GM12878 (cell line): ENCODE data around the gene SBNO2. TPM values are rescaled to one million over a fixed set of nuclear protein-coding genes. Genes with fewer than 3 reads are reported as not detected.

Source experiments
- BCL3 ChIP-seq: IDR thresholded peaks from 2 replicates; pipeline ENCODE4 v1.6.1; 2011; ENCODE audit warnings: borderline replicate concordance, low read depth, mild to moderate bottlenecking, moderate library complexity, low read length; ENCODE audit not compliant: insufficient read depth, poor library complexity, severe bottlenecking
- CREB1 ChIP-seq: IDR thresholded peaks from 2 replicates; pipeline ENCODE4 v1.6.1; 2012; ENCODE audit warnings: low read depth, mild to moderate bottlenecking, inconsistent platforms
- E4F1 ChIP-seq: fragments of 450-650 bp; IDR thresholded peaks from 2 replicates; pipeline ENCODE4 v1.6.1; 2018; ENCODE audit warnings: borderline replicate concordance, mild to moderate bottlenecking; ENCODE audit not compliant: partially characterized antibody
- EED ChIP-seq: sonication (generic); IDR thresholded peaks from 2 replicates; pipeline ENCODE4 v1.6.1; 2016; ENCODE audit warnings: antibody characterized with exemption, low read depth
- EP300 ChIP-seq, 2 experiments: fragments of 150-350 bp in 1 of 2; IDR thresholded peaks; 2 replicates each; pipeline ENCODE4 v1.6.1; 2011 to 2012; ENCODE audit warnings: low read depth in 2 of 2, low read length in 2 of 2, borderline replicate concordance in 1 of 2, improper control_type of control experiment in 1 of 2, inconsistent platforms in 1 of 2; ENCODE audit not compliant: control insufficient read depth in 1 of 2
- ETV6 ChIP-seq, 2 experiments: fragments of 450-650 bp in 1 of 2; IDR thresholded peaks in 1 of 2; conservative IDR thresholded peaks in 1 of 2; 2 replicates each; pipeline ENCODE4 v1.6.1; 2014; ENCODE audit warnings: antibody characterized with exemption in 1 of 2, borderline replicate concordance in 1 of 2, low read depth in 1 of 2, mild to moderate bottlenecking in 1 of 2, moderate library complexity in 1 of 2
- FOXK2 ChIP-seq: fragments of 450-650 bp; IDR thresholded peaks from 2 replicates; pipeline ENCODE4 v1.6.1; 2017; ENCODE audit warnings: mild to moderate bottlenecking, moderate library complexity
- IKZF2 ChIP-seq, 2 experiments: fragments of 450-650 bp; IDR thresholded peaks; 2 replicates each; pipeline ENCODE4 v1.6.1; 2017; ENCODE audit warnings: mild to moderate bottlenecking in 2 of 2, moderate library complexity in 2 of 2
- IRF4 ChIP-seq: IDR thresholded peaks from 2 replicates; pipeline ENCODE4 v1.6.1; 2011; ENCODE audit warnings: low read depth, low read length
- KAT2A ChIP-seq: conservative IDR thresholded peaks from 2 replicates; pipeline ENCODE4 v1.6.1; 2011; ENCODE audit warnings: low read depth, low read length; ENCODE audit not compliant: control insufficient read depth
- KLF5 ChIP-seq: fragments of 450-650 bp; IDR thresholded peaks from 2 replicates; pipeline ENCODE4 v1.6.1; 2014; ENCODE audit warnings: mild to moderate bottlenecking; ENCODE audit not compliant: partially characterized antibody
- MEF2A ChIP-seq: IDR thresholded peaks from 2 replicates; pipeline ENCODE4 v1.6.1; 2011; ENCODE audit warnings: low read depth, mild to moderate bottlenecking, low read length, moderate library complexity; ENCODE audit not compliant: insufficient read depth
- MLLT1 ChIP-seq: fragments of 450-650 bp; IDR thresholded peaks from 2 replicates; pipeline ENCODE4 v1.6.1; 2016; ENCODE audit warnings: mild to moderate bottlenecking
- MTA3 ChIP-seq: IDR thresholded peaks from 2 replicates; pipeline ENCODE4 v1.6.1; 2012; ENCODE audit warnings: low read length, inconsistent platforms, borderline replicate concordance
- NFXL1 ChIP-seq: fragments of 450-650 bp; IDR thresholded peaks from 2 replicates; pipeline ENCODE4 v1.6.1; 2017; ENCODE audit warnings: antibody characterized with exemption, mild to moderate bottlenecking, borderline replicate concordance
- RCOR1 ChIP-seq: conservative IDR thresholded peaks from 2 replicates; pipeline ENCODE4 v1.6.1; 2012; ENCODE audit warnings: low read depth, low read length, improper control_type of control experiment
- SKIL ChIP-seq: fragments of 450-650 bp; IDR thresholded peaks from 2 replicates; pipeline ENCODE4 v1.6.1; 2017; ENCODE audit warnings: mild to moderate bottlenecking, low read depth, inconsistent platforms; ENCODE audit not compliant: poor library complexity, severe bottlenecking
- SMARCA5 ChIP-seq: fragments of 450-650 bp; IDR thresholded peaks from 2 replicates; pipeline ENCODE4 v1.6.1; 2017; ENCODE audit warnings: mild to moderate bottlenecking
- SPI1 ChIP-seq: IDR thresholded peaks from 2 replicates; pipeline ENCODE4 v1.6.1; 2011; ENCODE audit warnings: low read depth, mild to moderate bottlenecking, low read length, moderate library complexity, borderline replicate concordance; ENCODE audit not compliant: insufficient read depth
- TBL1XR1 ChIP-seq: IDR thresholded peaks from 2 replicates; pipeline ENCODE4 v1.6.1; 2012; ENCODE audit warnings: low read depth, low read length, improper control_type of control experiment
- ZBED1 ChIP-seq: IDR thresholded peaks from 2 replicates; pipeline ENCODE4 v1.6.1; 2016; ENCODE audit warnings: borderline replicate concordance
- ZNF207 ChIP-seq: fragments of 450-650 bp; IDR thresholded peaks from 2 replicates; pipeline ENCODE4 v1.6.1; 2014; ENCODE audit warnings: antibody characterized with exemption, mild to moderate bottlenecking, borderline replicate concordance
- polyA plus RNA-seq, 11 experiments: library from polyadenylated mRNA; depleted of rRNA in 4 of 11; unstranded in 6 of 11; stranded (reverse) in 5 of 11; fragments of >200 nt; fragmentation: Nextera tagmentation in 4 of 11; fragmentation: Illumina TruSeq in 1 of 11; extraction: Ambion mirVana in 4 of 11; extraction: Trizol in 1 of 11; gene quantifications; 1 replicate in 1 of 11; 2 replicates in 10 of 11; pipeline versions ENCODE4 v1.2.1 to v1.2.3, GENCODE V29; 2011 to 2016; ENCODE audit warnings: inconsistent platforms in 2 of 11, missing spikeins in 2 of 11, low read depth in 1 of 11
- total RNA-seq, 4 experiments: library from RNA; depleted of rRNA in 3 of 4; stranded (reverse); fragments of >200 nt in 3 of 4; fragmentation: Illumina TruSeq in 1 of 4; extraction: Trizol in 1 of 4; gene quantifications; 2 replicates each; pipeline versions ENCODE4 v1.2.1 to v1.2.3, GENCODE V29; 2013 to 2021

SBNO2 gene
- total and polyA plus RNA-seq, 10 of the 15 experiments (the other 5 are each of a cell fraction or from before 2014, with no cell fraction given) = 0.08 to 44.6 (median 5.4) TPM

GRCh38 chr19:1076951-1077350 is 97.1 kb downstream of the SBNO2 start (continued):
- peak; percentile 63 for TF ChIP-seq BCL3
- no peak; the same call in 1 of the 2 replicates for TF ChIP-seq ZBED1
- peak; percentile 66; the same call in 1 of the 2 replicates for TF ChIP-seq CREB1
- TF ChIP-seq RCOR1 = peak; percentile 93; the same call in 1 of the 2 replicates
- TF ChIP-seq ZNF207 = no peak
- TF ChIP-seq SKIL = peak; percentile 90
- peak; percentile 81 for TF ChIP-seq EED
- TF ChIP-seq IRF4 = peak; percentile 59; the same call in 1 of the 2 replicates
- TF ChIP-seq MEF2A = peak; percentile 66; the same call in 1 of the 2 replicates
- TF ChIP-seq SPI1 = peak; percentile 98
- TF ChIP-seq NFXL1 = no peak
- peak; percentile 19 for TF ChIP-seq E4F1
- peak in 1 of 2 experiments; percentile 93; a peak in 2 of 4 replicates for TF ChIP-seq ETV6 (conservative IDR thresholded peaks at IDR 0.05 in 1 of 2, IDR thresholded peaks at IDR 0.05 in 1 of 2; ENCODE audit: borderline replicate concordance in 1 of 2, low read depth in 1 of 2)
- no peak for TF ChIP-seq KAT2A
- TF ChIP-seq KLF5 = no peak
- 0 out of 2 replicates have a peak, but pooled peaks have one; percentile 56 for TF ChIP-seq TBL1XR1
- peak; percentile 97 for TF ChIP-seq SMARCA5
- peak; percentile 87 to 91 for TF ChIP-seq IKZF2 (IDR thresholded peaks at IDR 0.05)
- TF ChIP-seq MLLT1 = peak; percentile 69; the same call in 1 of the 2 replicates
- no peak for TF ChIP-seq FOXK2
- peak; percentile 61 to 77 for TF ChIP-seq EP300 (IDR thresholded peaks at IDR 0.05; ENCODE audit: borderline replicate concordance in 1 of 2, control insufficient read depth in 1 of 2, low read depth in 2 of 2, low read length in 2 of 2)
- TF ChIP-seq MTA3 = peak; percentile 71; the same call in 1 of the 2 replicates
